Karpas-422 (cell line): ENCODE results near the gene OPN3. TPM values are rescaled to one million over a fixed set of nuclear protein-coding genes. Genes with fewer than 3 reads are reported as not detected.

ENCODE experiments used
- DNase-seq: peaks from one replicate; pipeline ENCODE4 v3.0.0-alpha.2; 2015
- H2AFZ ChIP-seq: fragments of 200-600 bp; sonication (generic); 2 replicates; pipeline ENCODE4 v1.6.1; 2014; ENCODE audit warnings: antibody characterized with exemption, low read length, mixed read lengths
- H3K27ac ChIP-seq: fragments of 200-600 bp; sonication (generic); 2 replicates; pipeline ENCODE4 v1.5.1; 2014; ENCODE audit warnings: mild to moderate bottlenecking, low read length, moderate library complexity
- H3K27me3 ChIP-seq: fragments of 200-600 bp; sonication (generic); 2 replicates; pipeline ENCODE4 v1.6.1; 2014; ENCODE audit warnings: low read length, mixed read lengths
- H3K36me3 ChIP-seq: fragments of 200-600 bp; sonication (generic); 2 replicates; pipeline ENCODE4 v1.6.1; 2014; ENCODE audit warnings: low read length, mixed read lengths; ENCODE audit not compliant: insufficient read depth
- H3K4me1 ChIP-seq: fragments of 200-600 bp; sonication (generic); 2 replicates; pipeline ENCODE4 v1.6.1; 2014; ENCODE audit warnings: mild to moderate bottlenecking, low read length, mixed read lengths
- H3K4me2 ChIP-seq: fragments of 200-600 bp; sonication (generic); 2 replicates; pipeline ENCODE4 v1.6.1; 2014; ENCODE audit warnings: low read length, low read depth, mild to moderate bottlenecking; ENCODE audit not compliant: poor library complexity, severe bottlenecking
- H3K4me3 ChIP-seq: fragments of 200-600 bp; sonication (generic); 2 replicates; pipeline ENCODE4 v1.5.1; 2014; ENCODE audit warnings: mild to moderate bottlenecking, antibody characterized with exemption, low read length, mixed read lengths
- H3K79me2 ChIP-seq: fragments of 200-600 bp; sonication (generic); 2 replicates; pipeline ENCODE4 v1.6.1; 2014; ENCODE audit warnings: mild to moderate bottlenecking, low read length, mixed read lengths
- H3K9ac ChIP-seq: fragments of 200-600 bp; sonication (generic); 2 replicates; pipeline ENCODE4 v1.6.0; 2014; ENCODE audit warnings: low read length
- H3K9me2 ChIP-seq: fragments of 200-600 bp; sonication (generic), shearing (Covaris generic); replicated peaks from 2 replicates; pipeline ENCODE4 v1.6.0; 2014; ENCODE audit warnings: mild to moderate bottlenecking, low read length, moderate library complexity; ENCODE audit not compliant: insufficient read depth
- H3K9me3 ChIP-seq: fragments of 300-700, 200-600 bp; sonication (generic); 2 replicates; pipeline ENCODE4 v1.6.1; 2014; ENCODE audit warnings: low read length, mixed read lengths
- H4K20me1 ChIP-seq: fragments of 200-600 bp; sonication (generic); 2 replicates; pipeline ENCODE4 v1.6.1; 2014; ENCODE audit warnings: mild to moderate bottlenecking, antibody characterized with exemption, low read length, low read depth; ENCODE audit not compliant: insufficient read depth
- total RNA-seq: library from RNA; depleted of rRNA; stranded (reverse); fragments of >200 nt; shearing (Covaris generic); gene quantifications from 2 replicates; pipeline ENCODE4 v1.2.3, GENCODE V29; 2014; ENCODE audit warnings: low replicate concordance

The OPN3 gene
- total RNA-seq, 1 experiment from 2014 or later = 3.6 TPM

- no peaks in the 10 kb centered on the region for H4K20me1 ChIP-seq
- no peaks in the 10 kb centered on the region for H3K36me3 ChIP-seq
- no peaks in the 10 kb centered on the region for H3K79me2 ChIP-seq
- no peaks in the 10 kb centered on the region for H3K4me1 ChIP-seq
- H3K27me3 ChIP-seq = no peaks in the 10 kb centered on the region
- H2AFZ ChIP-seq = no peak overlapping the region
- H3K4me2 ChIP-seq = no peak overlapping the region
- no peak overlapping the region for H3K27ac ChIP-seq
- H3K9me2 ChIP-seq = no peaks in the 10 kb centered on the region
- H3K9ac ChIP-seq = no peak overlapping the region
- no peaks in the 10 kb centered on the region for H3K9me3 ChIP-seq
- DNase-seq = no peak
- no peak overlapping the region for H3K4me3 ChIP-seq
These were observed 18.1 kb upstream of the OPN3 start for GRCh38 chr1:241658081-241658793.

- no peak overlapping the region for H3K9ac ChIP-seq
These were observed 14.5 kb upstream of the OPN3 start for GRCh38 chr1:241654641-241655040.

GRCh38 chr1:241654019-241654418 lies 13.8 kb upstream of the OPN3 start:
- H3K27me3 ChIP-seq = no peaks in the 10 kb centered on the region
- H3K27ac ChIP-seq = no peak overlapping the region
- no peak overlapping the region for H3K4me3 ChIP-seq
- H3K4me2 ChIP-seq = no peak overlapping the region
- H3K79me2 ChIP-seq = no peaks in the 10 kb centered on the region
- no peaks in the 10 kb centered on the region for H4K20me1 ChIP-seq
- H3K9ac ChIP-seq = no peak overlapping the region
- H2AFZ ChIP-seq = no peak overlapping the region
- no peaks in the 10 kb centered on the region for H3K4me1 ChIP-seq
- H3K36me3 ChIP-seq = no peaks in the 10 kb centered on the region
- H3K9me3 ChIP-seq = no peaks in the 10 kb centered on the region
- no peak for DNase-seq
- no peaks in the 10 kb centered on the region for H3K9me2 ChIP-seq

More at GRCh38 chr1:241654641-241655040, 14.5 kb upstream of the OPN3 start:
- no peaks in the 10 kb centered on the region for H4K20me1 ChIP-seq
- no peak overlapping the region for H3K4me3 ChIP-seq
- no peak overlapping the region for H3K27ac ChIP-seq
- no peaks in the 10 kb centered on the region for H3K4me1 ChIP-seq
- no peaks in the 10 kb centered on the region for H3K27me3 ChIP-seq
- H3K9me3 ChIP-seq = no peaks in the 10 kb centered on the region
- no peak for DNase-seq
- H3K4me2 ChIP-seq = no peak overlapping the region
- no peaks in the 10 kb centered on the region for H3K79me2 ChIP-seq
- H3K9me2 ChIP-seq = no peaks in the 10 kb centered on the region
- no peak overlapping the region for H2AFZ ChIP-seq
- H3K36me3 ChIP-seq = no peaks in the 10 kb centered on the region

- no peaks in the 10 kb centered on the region for H3K9me3 ChIP-seq
- H2AFZ ChIP-seq = no peak within 1 kb of the TSS
These were observed 11.8 kb upstream of the OPN3 start, which contains the start of gene WDR64 for GRCh38 chr1:241652012-241652411. WDR64 (plus strand) TSS chr1:241652281; CDS start chr1:241652485, 204 bp downstream.

GRCh38 chr1:241648159-241648558 lies 8.0 kb upstream of the OPN3 start:
- H3K9ac ChIP-seq = no peak overlapping the region
- H4K20me1 ChIP-seq = no peaks in the 10 kb centered on the region
- H3K9me3 ChIP-seq = no peaks in the 10 kb centered on the region
- H3K36me3 ChIP-seq = no peaks in the 10 kb centered on the region
- peaks cover 4% of the 10 kb centered on the region for H3K4me1 ChIP-seq
- H3K27me3 ChIP-seq = no peaks in the 10 kb centered on the region
- no peaks in the 10 kb centered on the region for H3K79me2 ChIP-seq
- H3K27ac ChIP-seq = no peak overlapping the region
- H3K4me3 ChIP-seq = no peak overlapping the region
- DNase-seq = no peak
- no peak overlapping the region for H3K4me2 ChIP-seq
- H3K9me2 ChIP-seq = no peaks in the 10 kb centered on the region
- no peak overlapping the region for H2AFZ ChIP-seq

More at GRCh38 chr1:241652012-241652411, 11.8 kb upstream of the OPN3 start, which contains the start of gene WDR64:
- H3K4me1 ChIP-seq = no peaks in the 10 kb centered on the region
- no peaks in the 10 kb centered on the region for H3K27me3 ChIP-seq
- no peaks in the 10 kb centered on the region for H3K36me3 ChIP-seq
- H3K9ac ChIP-seq = no peak within 1 kb of the TSS
- no peak for DNase-seq
- no peak within 1 kb of the TSS for H3K4me3 ChIP-seq
- H4K20me1 ChIP-seq = no peaks in the 10 kb centered on the region
- no peaks in the 10 kb centered on the region for H3K9me2 ChIP-seq
- H3K4me2 ChIP-seq = no peak within 1 kb of the TSS
- no peaks in the 10 kb centered on the region for H3K79me2 ChIP-seq
- no peak within 1 kb of the TSS for H3K27ac ChIP-seq

GRCh38 chr1:241647658-241648057 lies 7.5 kb upstream of the OPN3 start:
- H3K9me2 ChIP-seq = no peaks in the 10 kb centered on the region
- no peaks in the 10 kb centered on the region for H3K36me3 ChIP-seq
- no peak overlapping the region for H3K27ac ChIP-seq
- H2AFZ ChIP-seq = no peak overlapping the region
- no peaks in the 10 kb centered on the region for H3K9me3 ChIP-seq
- H3K4me3 ChIP-seq = no peak overlapping the region
- no peaks in the 10 kb centered on the region for H3K27me3 ChIP-seq
- H3K4me2 ChIP-seq = no peak overlapping the region
- DNase-seq = no peak
- H3K9ac ChIP-seq = no peak overlapping the region
- no peaks in the 10 kb centered on the region for H3K79me2 ChIP-seq
- no peaks in the 10 kb centered on the region for H4K20me1 ChIP-seq
- H3K4me1 ChIP-seq = peaks cover 4% of the 10 kb centered on the region

GRCh38 chr1:241646201-241646600 lies 6.0 kb upstream of the OPN3 start:
- DNase-seq = no peak
- no peaks in the 10 kb centered on the region for H3K36me3 ChIP-seq
- no peaks in the 10 kb centered on the region for H4K20me1 ChIP-seq
- no peak overlapping the region for H3K4me2 ChIP-seq
- H3K4me1 ChIP-seq = peaks cover 9% of the 10 kb centered on the region
- no peaks in the 10 kb centered on the region for H3K79me2 ChIP-seq
- no peak overlapping the region for H3K9ac ChIP-seq
- H3K4me3 ChIP-seq = no peak overlapping the region
- H2AFZ ChIP-seq = no peak overlapping the region
- no peaks in the 10 kb centered on the region for H3K9me3 ChIP-seq
- no peaks in the 10 kb centered on the region for H3K27me3 ChIP-seq
- no peak overlapping the region for H3K27ac ChIP-seq
- no peaks in the 10 kb centered on the region for H3K9me2 ChIP-seq

GRCh38 chr1:241645199-241645598 lies 5.0 kb upstream of the OPN3 start:
- no peak for DNase-seq
- Histone ChIP-seq H3K9ac (no peak overlapping the region), H3K36me3 (no peaks in the 10 kb centered on the region), H3K4me2 (no peak overlapping the region), H4K20me1 (no peaks in the 10 kb centered on the region), H3K4me3 (no peak overlapping the region), H3K9me2 (no peaks in the 10 kb centered on the region), H3K27ac (no peak overlapping the region), H3K79me2 (no peaks in the 10 kb centered on the region), H3K4me1 (peaks cover 18% of the 10 kb centered on the region), H3K9me3 (no peaks in the 10 kb centered on the region), H3K27me3 (no peaks in the 10 kb centered on the region), H2AFZ (no peak overlapping the region)
